HG03159 (cell line): ENCODE data around the gene KRT77.
"Not testable (repeated sequence)": the region's sequence is repeated elsewhere in the genome, so short reads cannot be mapped to it uniquely, and the experiment has no call there.

Experiments used
- ATAC-seq: cut with Tn5 transposase; IDR thresholded peaks from one replicate; pipeline ENCODE4 v1.9.1; 2021; ENCODE audit warnings: mild to moderate bottlenecking, moderate library complexity; ENCODE audit not compliant: unreplicated experiment

The KRT77 gene

GRCh38 chr12:52724384-52724783 is 21.1 kb upstream of the KRT77 start:
- ATAC-seq: no peak

- no peak for ATAC-seq
Observed at GRCh38 chr12:52722680-52723079, 19.4 kb upstream of the KRT77 start.

GRCh38 chr12:52721838-52722470 is 18.6 kb upstream of the KRT77 start:
- ATAC-seq: no peak

GRCh38 chr12:52720365-52720886 is 17.1 kb upstream of the KRT77 start:
- ATAC-seq: no peak

GRCh38 chr12:52716061-52716460 is 12.7 kb upstream of the KRT77 start:
- ATAC-seq: no peak

- ATAC-seq: no peak
Observed at GRCh38 chr12:52715416-52715815, 12.1 kb upstream of the KRT77 start.

- ATAC-seq: no peak
Observed at GRCh38 chr12:52714887-52715281, 11.6 kb upstream of the KRT77 start.

- ATAC-seq: no peak
Observed at GRCh38 chr12:52713960-52714886, 10.9 kb upstream of the KRT77 start.

GRCh38 chr12:52712122-52712521 is 8.8 kb upstream of the KRT77 start:
- not testable (repeated sequence) for ATAC-seq

GRCh38 chr12:52710730-52711129 is 7.4 kb upstream of the KRT77 start:
- ATAC-seq: no peak

GRCh38 chr12:52708010-52708409 is 4.7 kb upstream of the KRT77 start:
- no peak for ATAC-seq

- ATAC-seq: no peak
Observed at GRCh38 chr12:52704464-52704863, 1.1 kb upstream of the KRT77 start.

GRCh38 chr12:52703878-52704277 is 554 bp upstream of the KRT77 start:
- ATAC-seq: no peak

GRCh38 chr12:52702338-52702737 is 986 bp downstream of the KRT77 start:
- ATAC-seq: no peak

- no peak for ATAC-seq
Observed at GRCh38 chr12:52701281-52701680, 2.0 kb downstream of the KRT77 start.

- no peak for ATAC-seq
Observed at GRCh38 chr12:52699960-52700359, 3.4 kb downstream of the KRT77 start.

- ATAC-seq: no peak
Observed at GRCh38 chr12:52699373-52699772, 4.0 kb downstream of the KRT77 start.

GRCh38 chr12:52698651-52699340 is 4.5 kb downstream of the KRT77 start:
- no peak for ATAC-seq

- no peak for ATAC-seq
Observed at GRCh38 chr12:52697058-52697582, 6.2 kb downstream of the KRT77 start.

- no peak for ATAC-seq
Observed at GRCh38 chr12:52696588-52696987, 6.7 kb downstream of the KRT77 start.

GRCh38 chr12:52695039-52695438 is 8.3 kb downstream of the KRT77 start:
- no peak for ATAC-seq
